ENCODE results near the gene SLC35F3.

DNA sequence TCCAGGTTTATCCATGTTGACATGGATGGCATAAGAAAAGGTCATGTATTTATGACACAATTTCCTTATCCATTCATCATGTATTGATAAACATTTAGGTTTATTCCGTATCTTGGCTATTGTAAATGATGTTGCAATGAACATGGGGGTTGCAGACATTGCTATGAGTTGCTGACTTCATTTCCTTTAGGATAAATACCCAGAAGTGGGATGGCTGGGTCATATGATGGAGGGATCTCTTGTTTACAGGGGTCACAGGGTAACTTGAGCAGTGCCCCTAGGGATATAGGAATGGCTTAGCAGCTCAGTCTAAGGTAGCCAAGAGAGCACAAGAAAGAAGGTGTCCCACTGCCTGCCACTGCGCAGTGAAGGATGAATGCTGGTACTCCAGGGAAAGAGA, 239.2 kb downstream of the SLC35F3 start:
- TF ChIP-seq RAD21 (conservative IDR thresholded peaks at IDR 0.05) (no peak), EZH2 (IDR thresholded peaks at IDR 0.05; ENCODE audit: borderline replicate concordance, insufficient read depth, low read length, poor library complexity, severe bottlenecking) (no peak), EP300 (conservative IDR thresholded peaks at IDR 0.05; ENCODE audit: poor library complexity, severe bottlenecking) (no peak)
- TF ChIP-seq, protein P1, sequence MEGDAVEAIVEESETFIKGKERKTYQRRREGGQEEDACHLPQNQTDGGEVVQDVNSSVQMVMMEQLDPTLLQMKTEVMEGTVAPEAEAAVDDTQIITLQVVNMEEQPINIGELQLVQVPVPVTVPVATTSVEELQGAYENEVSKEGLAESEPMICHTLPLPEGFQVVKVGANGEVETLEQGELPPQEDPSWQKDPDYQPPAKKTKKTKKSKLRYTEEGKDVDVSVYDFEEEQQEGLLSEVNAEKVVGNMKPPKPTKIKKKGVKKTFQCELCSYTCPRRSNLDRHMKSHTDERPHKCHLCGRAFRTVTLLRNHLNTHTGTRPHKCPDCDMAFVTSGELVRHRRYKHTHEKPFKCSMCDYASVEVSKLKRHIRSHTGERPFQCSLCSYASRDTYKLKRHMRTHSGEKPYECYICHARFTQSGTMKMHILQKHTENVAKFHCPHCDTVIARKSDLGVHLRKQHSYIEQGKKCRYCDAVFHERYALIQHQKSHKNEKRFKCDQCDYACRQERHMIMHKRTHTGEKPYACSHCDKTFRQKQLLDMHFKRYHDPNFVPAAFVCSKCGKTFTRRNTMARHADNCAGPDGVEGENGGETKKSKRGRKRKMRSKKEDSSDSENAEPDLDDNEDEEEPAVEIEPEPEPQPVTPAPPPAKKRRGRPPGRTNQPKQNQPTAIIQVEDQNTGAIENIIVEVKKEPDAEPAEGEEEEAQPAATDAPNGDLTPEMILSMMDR (IDR thresholded peaks at IDR 0.05; ENCODE audit: poor library complexity, severe bottlenecking), result no peak
- TF ChIP-seq, protein P2, sequence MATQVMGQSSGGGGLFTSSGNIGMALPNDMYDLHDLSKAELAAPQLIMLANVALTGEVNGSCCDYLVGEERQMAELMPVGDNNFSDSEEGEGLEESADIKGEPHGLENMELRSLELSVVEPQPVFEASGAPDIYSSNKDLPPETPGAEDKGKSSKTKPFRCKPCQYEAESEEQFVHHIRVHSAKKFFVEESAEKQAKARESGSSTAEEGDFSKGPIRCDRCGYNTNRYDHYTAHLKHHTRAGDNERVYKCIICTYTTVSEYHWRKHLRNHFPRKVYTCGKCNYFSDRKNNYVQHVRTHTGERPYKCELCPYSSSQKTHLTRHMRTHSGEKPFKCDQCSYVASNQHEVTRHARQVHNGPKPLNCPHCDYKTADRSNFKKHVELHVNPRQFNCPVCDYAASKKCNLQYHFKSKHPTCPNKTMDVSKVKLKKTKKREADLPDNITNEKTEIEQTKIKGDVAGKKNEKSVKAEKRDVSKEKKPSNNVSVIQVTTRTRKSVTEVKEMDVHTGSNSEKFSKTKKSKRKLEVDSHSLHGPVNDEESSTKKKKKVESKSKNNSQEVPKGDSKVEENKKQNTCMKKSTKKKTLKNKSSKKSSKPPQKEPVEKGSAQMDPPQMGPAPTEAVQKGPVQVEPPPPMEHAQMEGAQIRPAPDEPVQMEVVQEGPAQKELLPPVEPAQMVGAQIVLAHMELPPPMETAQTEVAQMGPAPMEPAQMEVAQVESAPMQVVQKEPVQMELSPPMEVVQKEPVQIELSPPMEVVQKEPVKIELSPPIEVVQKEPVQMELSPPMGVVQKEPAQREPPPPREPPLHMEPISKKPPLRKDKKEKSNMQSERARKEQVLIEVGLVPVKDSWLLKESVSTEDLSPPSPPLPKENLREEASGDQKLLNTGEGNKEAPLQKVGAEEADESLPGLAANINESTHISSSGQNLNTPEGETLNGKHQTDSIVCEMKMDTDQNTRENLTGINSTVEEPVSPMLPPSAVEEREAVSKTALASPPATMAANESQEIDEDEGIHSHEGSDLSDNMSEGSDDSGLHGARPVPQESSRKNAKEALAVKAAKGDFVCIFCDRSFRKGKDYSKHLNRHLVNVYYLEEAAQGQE (IDR thresholded peaks at IDR 0.05; ENCODE audit: borderline replicate concordance), result no peak
